ENCODE measurements around the gene AGAP2. TPM values are rescaled to one million over a fixed set of nuclear protein-coding genes. Genes with fewer than 3 reads are reported as not detected.

Gene AGAP2
- total and polyA plus RNA-seq, 2 donors, result 1.4 to 1.8 TPM

GRCh38 chr12:57764662-57765002 lies 26.1 kb upstream of the AGAP2 start:
- DNase-seq (ENCODE audit: extremely low spot score), result no peak
- peak overlapping the region; percentile 15 for H3K4me3 ChIP-seq (ENCODE audit: low read depth, low read length)
- H3K36me3 ChIP-seq (ENCODE audit: insufficient read depth), result no peaks in the 10 kb centered on the region
- no peaks in the 10 kb centered on the region for H3K4me1 ChIP-seq (ENCODE audit: insufficient read depth)
- WGBS, result 16% methylated on average over 17 of the region's 17 CpGs
- no peak overlapping the region for H3K27ac ChIP-seq (ENCODE audit: low read depth)

GRCh38 chr12:57763881-57764661 lies 25.5 kb upstream of the AGAP2 start:
- no peaks in the 10 kb centered on the region for H3K4me1 ChIP-seq (ENCODE audit: insufficient read depth)
- WGBS, result 76% methylated on average over 6 of the region's 6 CpGs
- no peaks in the 10 kb centered on the region for H3K36me3 ChIP-seq (ENCODE audit: insufficient read depth)
- no peak for DNase-seq (ENCODE audit: extremely low spot score)
- no peak overlapping the region for H3K27ac ChIP-seq (ENCODE audit: low read depth)
- H3K4me3 ChIP-seq (ENCODE audit: low read depth, low read length), result no peak overlapping the region

DNA sequence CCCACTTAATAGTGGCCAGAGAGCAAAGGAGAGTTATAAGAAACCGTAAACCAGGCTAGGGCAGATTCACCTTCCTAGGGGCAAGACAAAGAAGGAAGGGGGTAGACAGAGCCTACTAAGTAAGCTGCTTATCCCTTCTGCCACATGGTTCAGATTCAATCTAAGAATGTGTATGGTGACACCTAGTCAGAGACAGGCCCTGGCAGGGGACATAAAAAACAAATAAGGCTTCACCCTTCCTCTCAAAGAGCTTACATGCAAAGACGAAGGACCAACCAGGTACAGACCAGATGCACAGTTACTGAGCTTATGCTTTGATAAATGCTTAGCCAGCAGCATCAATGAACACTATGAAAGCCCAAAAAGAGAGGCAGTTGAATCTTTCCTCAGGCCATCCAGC lies 23.9 kb upstream of the AGAP2 start:
- no peak overlapping the region for H3K4me3 ChIP-seq (ENCODE audit: low read depth, low read length)
- WGBS, result 89% methylated on average over 2 of the region's 2 CpGs

GRCh38 chr12:57761391-57761998 lies 23.0 kb upstream of the AGAP2 start:
- no peak overlapping the region for H3K4me3 ChIP-seq (ENCODE audit: low read depth, low read length)
- no peaks in the 10 kb centered on the region for H3K36me3 ChIP-seq (ENCODE audit: insufficient read depth)
- H3K4me1 ChIP-seq (ENCODE audit: insufficient read depth), result no peaks in the 10 kb centered on the region
- H3K27ac ChIP-seq (ENCODE audit: low read depth), result no peak overlapping the region
- WGBS, result 91% methylated on average over 4 of the region's 4 CpGs
- no peak for DNase-seq (ENCODE audit: extremely low spot score)

More for the DNA sequence above, 23.9 kb upstream of the AGAP2 start:
- H3K36me3 ChIP-seq (ENCODE audit: insufficient read depth), result no peaks in the 10 kb centered on the region
- no peaks in the 10 kb centered on the region for H3K4me1 ChIP-seq (ENCODE audit: insufficient read depth)
- DNase-seq (ENCODE audit: extremely low spot score), result no peak
- H3K27ac ChIP-seq (ENCODE audit: low read depth), result no peak overlapping the region

- H3K27ac ChIP-seq (ENCODE audit: low read depth), result no peak overlapping the region
- no peak for DNase-seq (ENCODE audit: extremely low spot score)
- 90% methylated on average over 3 of the region's 3 CpGs for WGBS
These were observed 21.9 kb upstream of the AGAP2 start for GRCh38 chr12:57760347-57760982.

DNA sequence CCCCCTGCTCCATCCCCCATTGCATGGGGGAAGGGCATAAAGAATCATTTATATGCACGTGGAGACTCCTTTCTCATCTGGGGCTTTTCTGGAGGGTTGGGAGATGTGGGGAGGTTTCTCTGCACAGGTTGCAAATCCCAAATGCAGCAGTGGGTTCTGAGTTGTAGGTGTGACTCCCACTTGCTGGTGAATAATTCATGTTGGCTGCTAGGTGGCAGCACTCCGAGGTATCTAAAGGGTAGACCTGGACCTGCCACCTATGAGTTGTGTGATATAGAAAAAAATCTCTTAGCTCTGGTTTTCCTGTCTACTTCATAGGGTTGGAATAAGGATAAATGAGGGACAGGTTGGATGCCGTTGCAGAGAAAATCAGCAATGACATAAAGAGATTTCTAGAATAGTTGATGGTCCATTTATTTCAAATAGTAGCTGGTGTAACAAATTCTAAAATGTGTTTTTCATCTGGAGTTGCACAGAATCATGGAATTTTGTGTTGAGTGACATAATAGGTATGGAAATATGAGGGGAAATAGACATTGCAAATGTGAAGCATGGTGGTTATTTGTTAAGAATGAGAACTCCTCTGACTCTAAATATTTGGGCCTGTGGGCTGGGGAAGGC lies 20.9 kb upstream of the AGAP2 start:
- H3K27ac ChIP-seq (ENCODE audit: low read depth), result no peak overlapping the region
- no peaks in the 10 kb centered on the region for H3K36me3 ChIP-seq (ENCODE audit: insufficient read depth)
- no peak overlapping the region for H3K4me3 ChIP-seq (ENCODE audit: low read depth, low read length)
- no peaks in the 10 kb centered on the region for H3K4me1 ChIP-seq (ENCODE audit: insufficient read depth)
- WGBS, result 39% methylated on average over 3 of the region's 3 CpGs
- DNase-seq (ENCODE audit: extremely low spot score), result no peak

More at GRCh38 chr12:57760347-57760982, 21.9 kb upstream of the AGAP2 start:
- no peaks in the 10 kb centered on the region for H3K4me1 ChIP-seq (ENCODE audit: insufficient read depth)
- no peak overlapping the region for H3K4me3 ChIP-seq (ENCODE audit: low read depth, low read length)
- no peaks in the 10 kb centered on the region for H3K36me3 ChIP-seq (ENCODE audit: insufficient read depth)

GRCh38 chr12:57758552-57759359 lies 20.2 kb upstream of the AGAP2 start:
- H3K4me3 ChIP-seq (ENCODE audit: low read depth, low read length), result no peak overlapping the region
- no peaks in the 10 kb centered on the region for H3K4me1 ChIP-seq (ENCODE audit: insufficient read depth)
- WGBS, result 91% methylated on average over 25 of the region's 25 CpGs
- no peaks in the 10 kb centered on the region for H3K36me3 ChIP-seq (ENCODE audit: insufficient read depth)
- H3K27ac ChIP-seq (ENCODE audit: low read depth), result no peak overlapping the region
- DNase-seq (ENCODE audit: extremely low spot score), result no peak

DNA sequence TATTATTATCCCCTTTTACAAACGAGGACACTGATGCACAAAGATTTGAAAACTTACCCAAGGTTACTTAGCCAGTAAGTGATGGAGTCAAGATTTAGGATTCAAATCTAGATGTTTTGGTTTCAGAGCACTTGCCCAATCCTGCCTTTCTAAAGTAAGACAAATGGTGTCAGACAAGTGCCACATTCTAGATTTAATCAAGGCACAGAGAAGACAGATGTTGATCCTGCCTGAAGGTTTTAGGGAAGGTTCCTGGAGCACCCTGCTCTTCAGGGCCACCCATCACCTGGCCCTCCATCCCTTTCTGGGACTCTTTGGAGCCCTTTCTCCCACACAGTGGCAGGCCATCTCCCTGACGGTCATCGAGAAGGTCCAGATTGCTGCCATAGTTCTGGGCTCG lies 19.2 kb upstream of the AGAP2 start:
- Histone ChIP-seq H3K27ac (ENCODE audit: low read depth) (no peak overlapping the region), H3K36me3 (ENCODE audit: insufficient read depth) (no peaks in the 10 kb centered on the region), H3K4me3 (ENCODE audit: low read depth, low read length) (no peak overlapping the region), H3K4me1 (ENCODE audit: insufficient read depth) (no peaks in the 10 kb centered on the region)
- DNase-seq (ENCODE audit: extremely low spot score), result no peak
- WGBS, result 92% methylated on average over 4 of the region's 4 CpGs

GRCh38 chr12:57756406-57757341 lies 18.1 kb upstream of the AGAP2 start:
- Histone ChIP-seq H3K4me1 (ENCODE audit: insufficient read depth) (no peaks in the 10 kb centered on the region), H3K4me3 (ENCODE audit: low read depth, low read length) (no peak overlapping the region), H3K36me3 (ENCODE audit: insufficient read depth) (no peaks in the 10 kb centered on the region), H3K27ac (ENCODE audit: low read depth) (no peak overlapping the region)
- WGBS, result 52% methylated on average over 22 of the region's 22 CpGs
- no peak for DNase-seq (ENCODE audit: extremely low spot score)

DNA sequence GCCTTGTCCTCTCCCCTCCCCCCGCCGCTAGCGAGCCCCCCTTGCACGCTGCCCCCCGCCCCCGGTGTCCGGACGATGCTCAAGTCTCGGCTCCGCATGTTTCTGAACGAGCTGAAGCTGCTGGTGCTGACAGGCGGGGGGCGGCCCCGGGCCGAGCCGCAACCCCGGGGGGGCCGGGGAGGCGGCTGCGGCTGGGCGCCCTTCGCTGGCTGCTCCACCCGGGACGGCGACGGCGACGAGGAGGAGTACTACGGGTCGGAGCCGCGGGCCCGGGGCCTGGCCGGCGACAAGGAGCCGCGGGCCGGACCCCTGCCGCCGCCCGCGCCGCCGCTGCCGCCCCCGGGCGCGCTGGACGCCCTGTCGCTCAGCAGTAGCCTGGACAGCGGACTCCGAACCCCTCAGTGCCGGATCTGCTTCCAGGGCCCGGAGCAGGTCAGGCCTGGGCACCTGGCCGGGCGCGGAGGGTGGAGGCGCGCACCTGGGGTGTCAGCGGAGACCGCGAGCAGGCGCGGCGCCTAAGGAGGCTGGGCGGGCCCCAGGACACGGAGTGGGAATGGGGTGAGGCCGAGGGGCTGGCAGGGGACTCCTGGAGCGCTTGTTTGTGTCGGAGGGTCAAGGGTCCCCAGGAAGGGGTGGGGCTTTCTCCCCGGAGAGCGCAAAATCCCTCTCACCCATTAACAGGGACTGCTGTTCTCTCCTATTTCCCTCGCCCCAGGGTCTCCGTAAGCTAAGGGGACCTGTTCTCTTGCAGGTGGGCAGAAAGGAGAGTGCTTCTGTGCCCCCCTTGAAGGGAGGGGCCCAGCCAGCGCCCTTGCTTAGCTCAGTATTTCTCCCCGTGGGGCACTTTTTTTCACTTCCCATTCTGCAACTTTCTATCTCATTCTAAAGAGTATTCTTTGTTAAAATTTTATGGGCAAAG lies 17.2 kb upstream of the AGAP2 start:
- no peak for DNase-seq (ENCODE audit: extremely low spot score)
- Histone ChIP-seq H3K27ac (ENCODE audit: low read depth) (no peak overlapping the region), H3K4me1 (ENCODE audit: insufficient read depth) (no peaks in the 10 kb centered on the region), H3K4me3 (ENCODE audit: low read depth, low read length) (peak overlapping the region; percentile 85), H3K36me3 (ENCODE audit: insufficient read depth) (no peaks in the 10 kb centered on the region)
- WGBS, result 2% methylated on average over 76 of the region's 76 CpGs

GRCh38 chr12:57755194-57755453 lies 16.6 kb upstream of the AGAP2 start:
- Histone ChIP-seq H3K36me3 (ENCODE audit: insufficient read depth) (no peaks in the 10 kb centered on the region), H3K4me3 (ENCODE audit: low read depth, low read length) (peak overlapping the region; percentile 85), H3K4me1 (ENCODE audit: insufficient read depth) (no peaks in the 10 kb centered on the region), H3K27ac (ENCODE audit: low read depth) (peak overlapping the region; percentile 48)
- 0% methylated on average over 33 of the region's 34 CpGs for WGBS
- DNase-seq (ENCODE audit: extremely low spot score), result no peak
